ENCODE results near the gene KSR2.

Gene KSR2

GRCh38 chr12:117528538-117528937 is 440.3 kb downstream of the KSR2 start:
- no peak for DNase-seq (ENCODE audit: low spot score)

GRCh38 chr12:117527479-117527855 is 441.3 kb downstream of the KSR2 start:
- DNase-seq (ENCODE audit: low spot score) = no peak

- no peak for DNase-seq (ENCODE audit: low spot score)
Observed at GRCh38 chr12:117526757-117527478, 441.9 kb downstream of the KSR2 start.

GRCh38 chr12:117525766-117526165 is 443.0 kb downstream of the KSR2 start:
- DNase-seq (ENCODE audit: low spot score) = no peak

GRCh38 chr12:117524806-117525205 is 444.0 kb downstream of the KSR2 start:
- no peak for DNase-seq (ENCODE audit: low spot score)

GRCh38 chr12:117523971-117524370 is 444.8 kb downstream of the KSR2 start:
- DNase-seq (ENCODE audit: low spot score) = no peak

- no peak for DNase-seq (ENCODE audit: low spot score)
Observed at GRCh38 chr12:117522559-117522958, 446.2 kb downstream of the KSR2 start.

GRCh38 chr12:117521867-117522266 is 446.9 kb downstream of the KSR2 start:
- no peak for DNase-seq (ENCODE audit: low spot score)

GRCh38 chr12:117521346-117521745 is 447.4 kb downstream of the KSR2 start:
- no peak for DNase-seq (ENCODE audit: low spot score)

- DNase-seq (ENCODE audit: low spot score) = no peak
Observed at GRCh38 chr12:117518594-117519270, 450.1 kb downstream of the KSR2 start.

- DNase-seq (ENCODE audit: low spot score) = no peak
Observed at GRCh38 chr12:117517219-117517739, 451.5 kb downstream of the KSR2 start.

GRCh38 chr12:117516034-117516433 is 452.8 kb downstream of the KSR2 start:
- DNase-seq (ENCODE audit: low spot score) = no peak

- DNase-seq (ENCODE audit: low spot score) = no peak
Observed at GRCh38 chr12:117514016-117514415, 454.8 kb downstream of the KSR2 start.

- DNase-seq (ENCODE audit: low spot score) = no peak
Observed at GRCh38 chr12:117513353-117513752, 455.4 kb downstream of the KSR2 start.

GRCh38 chr12:117508468-117508867 is 460.3 kb downstream of the KSR2 start:
- no peak for DNase-seq (ENCODE audit: low spot score)

GRCh38 chr12:117507548-117507947 is 461.2 kb downstream of the KSR2 start:
- no peak for DNase-seq (ENCODE audit: low spot score)

- no peak for DNase-seq (ENCODE audit: low spot score)
Observed at GRCh38 chr12:117506333-117506732, 462.5 kb downstream of the KSR2 start.

GRCh38 chr12:117502633-117503032 is 466.2 kb downstream of the KSR2 start:
- no peak for DNase-seq (ENCODE audit: low spot score)

- no peak for DNase-seq (ENCODE audit: low spot score)
Observed at GRCh38 chr12:117502233-117502632, 466.6 kb downstream of the KSR2 start.

GRCh38 chr12:117501076-117501869 is 467.5 kb downstream of the KSR2 start:
- DNase-seq (ENCODE audit: low spot score) = no peak

GRCh38 chr12:117499759-117500485 is 468.9 kb downstream of the KSR2 start:
- no peak for DNase-seq (ENCODE audit: low spot score)

- no peak for DNase-seq (ENCODE audit: low spot score)
Observed at GRCh38 chr12:117498880-117499279, 469.9 kb downstream of the KSR2 start.

All from hepatic stellate cell (primary cell).